ENCODE results near the gene PCDHGB6. TPM values are rescaled to one million over a fixed set of nuclear protein-coding genes. Genes with fewer than 3 reads are reported as not detected.
"Not testable (repeated sequence)": the region's sequence is repeated elsewhere in the genome, so short reads cannot be mapped to it uniquely, and the experiment has no call there.

The PCDHGB6 gene
- total and polyA plus RNA-seq, 11 donors: 2.3 to 10.4 (median 6.2) TPM

DNA sequence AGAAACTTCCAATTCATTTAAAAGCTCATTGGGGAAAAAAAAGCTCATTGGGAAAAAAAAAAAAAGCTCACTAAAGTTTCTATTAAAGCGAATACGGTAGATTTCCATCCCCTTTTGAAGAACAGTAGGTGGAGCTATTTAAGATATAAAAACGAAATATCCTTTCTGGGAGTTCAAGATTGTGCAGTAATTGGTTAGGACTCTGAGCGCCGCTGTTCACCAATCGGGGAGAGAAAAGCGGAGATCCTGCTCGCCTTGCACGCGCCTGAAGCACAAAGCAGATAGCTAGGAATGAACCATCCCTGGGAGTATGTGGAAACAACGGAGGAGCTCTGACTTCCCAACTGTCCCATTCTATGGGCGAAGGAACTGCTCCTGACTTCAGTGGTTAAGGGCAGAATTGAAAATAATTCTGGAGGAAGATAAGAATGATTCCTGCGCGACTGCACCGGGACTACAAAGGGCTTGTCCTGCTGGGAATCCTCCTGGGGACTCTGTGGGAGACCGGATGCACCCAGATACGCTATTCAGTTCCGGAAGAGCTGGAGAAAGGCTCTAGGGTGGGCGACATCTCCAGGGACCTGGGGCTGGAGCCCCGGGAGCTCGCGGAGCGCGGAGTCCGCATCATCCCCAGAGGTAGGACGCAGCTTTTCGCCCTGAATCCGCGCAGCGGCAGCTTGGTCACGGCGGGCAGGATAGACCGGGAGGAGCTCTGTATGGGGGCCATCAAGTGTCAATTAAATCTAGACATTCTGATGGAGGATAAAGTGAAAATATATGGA, 22.7 kb downstream of the PCDHGB6 start, which contains the start of gene PCDHGA12:
PCDHGA12 (plus strand) TSS at position 176 of the 782 bp plus-strand sequence; CDS start at position 429, 253 bp downstream.
- H3K9me3 ChIP-seq: peaks cover 0 to 99% (median 45%) of the 10 kb centered on the region in 12 donors
- peak; percentile 67 to 94 (median 86) for ATAC-seq
- peak within 1 kb of the TSS in 8 of 12 donors; percentile 10 to 67 (median 40) for H3K27ac ChIP-seq
- peak in 4 of 5 donors; percentile 56 to 77 (median 65) for DNase-seq
- peaks cover 0 to 16% (median 0%) of the 10 kb centered on the region in 12 donors for H3K4me1 ChIP-seq
- peaks cover 0 to 52% (median 0%) of the 10 kb centered on the region in 9 donors for H3K27me3 ChIP-seq
- WGBS, 4 donors: 21 to 35% (median 28%) methylated on average over 33 of the region's 33 CpGs
- H3K4me3 ChIP-seq: peak within 1 kb of the TSS in 11 of 12 donors; percentile 19 to 58 (median 42)
- no peak for TF ChIP-seq POLR2A (IDR thresholded peaks at IDR 0.05)
- TF ChIP-seq, protein P1, sequence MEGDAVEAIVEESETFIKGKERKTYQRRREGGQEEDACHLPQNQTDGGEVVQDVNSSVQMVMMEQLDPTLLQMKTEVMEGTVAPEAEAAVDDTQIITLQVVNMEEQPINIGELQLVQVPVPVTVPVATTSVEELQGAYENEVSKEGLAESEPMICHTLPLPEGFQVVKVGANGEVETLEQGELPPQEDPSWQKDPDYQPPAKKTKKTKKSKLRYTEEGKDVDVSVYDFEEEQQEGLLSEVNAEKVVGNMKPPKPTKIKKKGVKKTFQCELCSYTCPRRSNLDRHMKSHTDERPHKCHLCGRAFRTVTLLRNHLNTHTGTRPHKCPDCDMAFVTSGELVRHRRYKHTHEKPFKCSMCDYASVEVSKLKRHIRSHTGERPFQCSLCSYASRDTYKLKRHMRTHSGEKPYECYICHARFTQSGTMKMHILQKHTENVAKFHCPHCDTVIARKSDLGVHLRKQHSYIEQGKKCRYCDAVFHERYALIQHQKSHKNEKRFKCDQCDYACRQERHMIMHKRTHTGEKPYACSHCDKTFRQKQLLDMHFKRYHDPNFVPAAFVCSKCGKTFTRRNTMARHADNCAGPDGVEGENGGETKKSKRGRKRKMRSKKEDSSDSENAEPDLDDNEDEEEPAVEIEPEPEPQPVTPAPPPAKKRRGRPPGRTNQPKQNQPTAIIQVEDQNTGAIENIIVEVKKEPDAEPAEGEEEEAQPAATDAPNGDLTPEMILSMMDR (IDR thresholded peaks at IDR 0.05): peak; percentile 34 to 73 (median 55)
- H3K36me3 ChIP-seq: peaks cover 0 to 33% (median 0%) of the 10 kb centered on the region in 9 donors
- intact Hi-C loops (cut with DNase I): loop anchor here in 5 of 10 donors (1.0 to 5.0 kb wide), 4 partner anchors 94 to 132 kb away; no protein-coding TSS in a partner anchor

DNA sequence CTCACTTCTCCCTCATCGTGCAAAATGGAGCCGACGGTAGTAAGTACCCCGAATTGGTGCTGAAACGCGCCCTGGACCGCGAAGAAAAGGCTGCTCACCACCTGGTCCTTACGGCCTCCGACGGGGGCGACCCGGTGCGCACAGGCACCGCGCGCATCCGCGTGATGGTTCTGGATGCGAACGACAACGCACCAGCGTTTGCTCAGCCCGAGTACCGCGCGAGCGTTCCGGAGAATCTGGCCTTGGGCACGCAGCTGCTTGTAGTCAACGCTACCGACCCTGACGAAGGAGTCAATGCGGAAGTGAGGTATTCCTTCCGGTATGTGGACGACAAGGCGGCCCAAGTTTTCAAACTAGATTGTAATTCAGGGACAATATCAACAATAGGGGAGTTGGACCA, 23.5 kb downstream of the PCDHGB6 start:
- 23 to 43% (median 26%) methylated on average over 37 of the region's 37 CpGs for WGBS, 4 donors
- DNase-seq: no peak
- H3K27ac ChIP-seq: peak overlapping the region in 5 of 12 donors; percentile 25 to 67 (median 38)

DNA sequence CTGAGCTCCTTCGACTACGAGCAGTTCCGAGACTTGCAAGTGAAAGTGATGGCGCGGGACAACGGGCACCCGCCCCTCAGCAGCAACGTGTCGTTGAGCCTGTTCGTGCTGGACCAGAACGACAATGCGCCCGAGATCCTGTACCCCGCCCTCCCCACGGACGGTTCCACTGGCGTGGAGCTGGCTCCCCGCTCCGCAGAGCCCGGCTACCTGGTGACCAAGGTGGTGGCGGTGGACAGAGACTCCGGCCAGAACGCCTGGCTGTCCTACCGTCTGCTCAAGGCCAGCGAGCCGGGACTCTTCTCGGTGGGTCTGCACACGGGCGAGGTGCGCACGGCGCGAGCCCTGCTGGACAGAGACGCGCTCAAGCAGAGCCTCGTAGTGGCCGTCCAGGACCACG, 24.5 kb downstream of the PCDHGB6 start:
- not testable (repeated sequence) for H3K27ac ChIP-seq, DNase-seq, ATAC-seq, H3K4me3 ChIP-seq
- intact Hi-C loops (cut with DNase I): loop anchor here in 4 of 10 donors (5.0 kb wide), 3 partner anchors 95 to 130 kb away; no protein-coding TSS in a partner anchor
- 20 to 41% (median 41%) methylated on average over 1 to 38 of the region's 38 CpGs for WGBS, 4 donors
- Histone ChIP-seq H3K4me1 (peaks cover 0 to 16% (median 0%) of the 10 kb centered on the region in 12 donors), H3K9me3 (peaks cover 0 to 99% (median 33%) of the 10 kb centered on the region in 12 donors), H3K36me3 (peaks cover 0 to 22% (median 0%) of the 10 kb centered on the region in 9 donors), H3K27me3 (peaks cover 0 to 44% (median 0%) of the 10 kb centered on the region in 9 donors)

More for the DNA sequence above, 23.5 kb downstream of the PCDHGB6 start:
- intact Hi-C loops (cut with DNase I): loop anchor here in 4 of 10 donors (5.0 kb wide), 3 partner anchors 96 to 131 kb away; no protein-coding TSS in a partner anchor
- peak overlapping the region in 11 of 12 donors; percentile 19 to 58 (median 42) for H3K4me3 ChIP-seq
- H3K27me3 ChIP-seq: peaks cover 0 to 46% (median 0%) of the 10 kb centered on the region in 9 donors
- no peak for TF ChIP-seq POLR2A (IDR thresholded peaks at IDR 0.05)
- TF ChIP-seq, protein P1 (IDR thresholded peaks at IDR 0.05): no peak
- ATAC-seq: peak in 3 of 4 donors; percentile 19 to 51 (median 49)
- peaks cover 0 to 99% (median 41%) of the 10 kb centered on the region in 12 donors for H3K9me3 ChIP-seq
- peaks cover 0 to 26% (median 0%) of the 10 kb centered on the region in 9 donors for H3K36me3 ChIP-seq
- H3K4me1 ChIP-seq: peaks cover 0 to 16% (median 0%) of the 10 kb centered on the region in 12 donors

DNA sequence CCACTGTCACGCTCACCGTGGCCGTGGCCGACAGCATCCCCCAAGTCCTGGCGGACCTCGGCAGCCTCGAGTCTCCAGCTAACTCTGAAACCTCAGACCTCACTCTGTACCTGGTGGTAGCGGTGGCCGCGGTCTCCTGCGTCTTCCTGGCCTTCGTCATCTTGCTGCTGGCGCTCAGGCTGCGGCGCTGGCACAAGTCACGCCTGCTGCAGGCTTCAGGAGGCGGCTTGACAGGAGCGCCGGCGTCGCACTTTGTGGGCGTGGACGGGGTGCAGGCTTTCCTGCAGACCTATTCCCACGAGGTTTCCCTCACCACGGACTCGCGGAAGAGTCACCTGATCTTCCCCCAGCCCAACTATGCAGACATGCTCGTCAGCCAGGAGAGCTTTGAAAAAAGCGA, 24.9 kb downstream of the PCDHGB6 start:
- H3K27ac ChIP-seq, ATAC-seq, H3K4me3 ChIP-seq, DNase-seq: not testable (repeated sequence)
- WGBS, 4 donors: 39 to 56% (median 49%) methylated on average over 14 to 29 of the region's 29 CpGs
- Histone ChIP-seq H3K4me1 (peaks cover 0 to 16% (median 0%) of the 10 kb centered on the region in 12 donors), H3K36me3 (peaks cover 0 to 18% (median 0%) of the 10 kb centered on the region in 9 donors), H3K27me3 (peaks cover 0 to 44% (median 0%) of the 10 kb centered on the region in 9 donors), H3K9me3 (peaks cover 0 to 99% (median 30%) of the 10 kb centered on the region in 12 donors)
- intact Hi-C loops (cut with DNase I): loop anchor here in 4 of 10 donors (5.0 kb wide), 3 partner anchors 95 to 130 kb away; no protein-coding TSS in a partner anchor

Data from heart left ventricle (tissue), 16 donors.